Measurements from ENCODE around the gene SNX10. TPM values are rescaled to one million over a fixed set of nuclear protein-coding genes. Genes with fewer than 3 reads are reported as not detected.

Gene SNX10, protein sequence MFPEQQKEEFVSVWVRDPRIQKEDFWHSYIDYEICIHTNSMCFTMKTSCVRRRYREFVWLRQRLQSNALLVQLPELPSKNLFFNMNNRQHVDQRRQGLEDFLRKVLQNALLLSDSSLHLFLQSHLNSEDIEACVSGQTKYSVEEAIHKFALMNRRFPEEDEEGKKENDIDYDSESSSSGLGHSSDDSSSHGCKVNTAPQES
- 10 to 100 TPM; 27.2 to 74.6 TPM for total RNA-seq

DNA sequence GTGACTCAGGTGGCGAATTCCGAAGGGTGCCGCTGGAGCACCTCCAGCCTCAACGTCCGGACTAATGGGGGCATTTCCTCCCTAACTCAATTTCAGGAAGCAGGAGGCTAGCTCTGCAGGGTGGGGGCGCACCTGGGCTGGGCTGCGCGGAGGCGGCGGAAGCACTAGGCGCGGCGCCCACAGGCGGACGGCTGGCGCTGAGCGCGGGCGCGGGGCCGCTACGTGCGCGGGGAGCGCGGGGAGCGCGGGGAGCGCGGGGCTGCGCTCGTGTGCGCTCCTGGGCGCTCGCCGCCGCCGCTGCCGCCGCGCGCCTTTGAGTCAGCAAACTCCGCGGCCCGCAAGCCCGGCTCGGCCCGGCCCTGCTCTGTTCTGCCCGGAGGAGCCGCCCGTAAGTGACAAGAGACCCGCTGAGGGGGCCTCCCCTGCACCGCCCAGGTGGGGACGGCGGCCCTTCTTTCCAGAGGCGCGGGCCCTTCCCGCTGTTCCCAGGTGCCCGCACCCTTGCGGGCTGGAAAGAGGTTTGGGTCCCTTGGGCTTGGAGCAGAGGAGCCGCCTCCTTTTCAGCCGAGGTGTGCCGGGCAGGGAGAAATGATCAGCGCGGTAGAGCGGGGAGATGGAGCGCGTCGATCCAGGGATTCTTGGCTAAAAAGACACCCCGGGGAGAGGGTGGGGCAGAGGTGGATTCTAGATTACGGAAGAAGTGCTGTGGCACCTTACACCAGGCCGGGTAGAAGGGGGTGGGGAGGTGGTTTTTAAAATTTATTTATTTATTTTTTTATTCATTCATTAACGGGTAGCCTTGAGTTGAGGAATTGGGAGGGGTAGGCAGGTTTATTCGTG lies at the start of gene SNX10:
SNX10 (plus strand) TSS at position 164 of the 840 bp plus-strand sequence. CDS start 54,581 bp downstream, outside the sequence.

Other genes with a start within 250 kb of the SNX10 start
- 10 to 100 TPM in 1 of 2 donors, 1 to 10 TPM in 1; 8.0 to 24.1 TPM for gene NFE2L3, start 139.7 kb upstream of the SNX10 start, total RNA-seq
- 100 to 1,000 TPM; 118 to 213 TPM for gene HNRNPA2B1, start 91.1 kb upstream of the SNX10 start, total RNA-seq
- gene CBX3, start 90.1 kb upstream of the SNX10 start, total RNA-seq = 100 to 1,000 TPM; 124 to 202 TPM

Data from melanocyte of skin (primary cell).